PC-9 (cell line): Measurements from ENCODE around the gene DGKD.

Experiments
- CTCF ChIP-seq: fragments of 200-600 bp; sonication (generic); conservative IDR thresholded peaks from 2 replicates; pipeline ENCODE4 v1.6.1; 2017; ENCODE audit warnings: mixed run types, antibody characterized with exemption, mild to moderate bottlenecking, moderate library complexity
- EZH2 ChIP-seq: fragments of 200-600 bp; sonication (generic); IDR thresholded peaks from 2 replicates; pipeline ENCODE4 v1.8.0; 2017; ENCODE audit warnings: antibody characterized with exemption, low read depth

DNA sequence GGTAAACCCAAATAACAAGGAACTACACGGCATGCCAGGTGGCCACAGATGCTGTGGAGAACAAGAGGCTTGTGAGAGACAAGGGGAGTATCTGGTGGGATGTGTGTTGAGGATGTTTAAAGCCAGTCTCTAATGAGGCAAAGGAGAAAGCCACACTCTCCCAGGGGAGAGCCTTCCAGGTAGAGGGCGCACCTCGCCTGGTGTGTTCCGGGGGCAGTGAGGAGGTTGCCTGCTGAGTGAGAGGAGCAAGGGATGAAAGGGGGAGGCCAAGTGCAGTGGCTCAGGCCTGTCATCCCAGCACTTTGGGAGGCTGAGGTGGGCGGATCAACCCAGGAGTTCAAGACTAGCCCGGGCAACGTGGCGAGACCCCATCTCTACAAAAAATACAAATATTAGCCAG lies 30.4 kb upstream of the DGKD start:
- TF ChIP-seq CTCF, result no peak
- no peak for TF ChIP-seq EZH2
